ENCODE data around the gene VIM. TPM values are rescaled to one million over a fixed set of nuclear protein-coding genes. Genes with fewer than 3 reads are reported as not detected.
"Not testable (repeated sequence)": the region's sequence is repeated elsewhere in the genome, so short reads cannot be mapped to it uniquely, and the experiment has no call there.

Gene VIM
- total RNA-seq, 5 donors from 2014 or later (not counting 1 experiment from before 2014, with no cell fraction given) = 704 to 1,632 (median 1,212) TPM

DNA sequence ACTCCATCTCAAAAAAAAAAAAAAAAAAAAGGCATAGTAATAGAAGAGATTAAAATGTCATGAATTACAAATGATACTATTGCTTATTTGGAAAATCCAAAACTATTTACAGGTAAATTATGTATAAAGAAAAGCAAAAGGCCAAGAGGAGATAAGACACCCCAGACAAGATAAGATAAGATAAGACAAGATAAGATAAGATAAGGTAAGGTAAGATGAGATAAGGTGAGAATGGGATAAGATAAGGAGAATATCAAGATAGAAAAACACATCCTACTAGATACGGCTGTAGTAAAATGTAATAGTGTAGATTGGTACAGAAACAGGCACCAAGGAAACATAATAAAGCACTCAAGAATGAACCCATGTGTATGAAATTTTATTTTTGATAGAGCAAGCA, 20.9 kb downstream of the VIM start:
- WGBS (ENCODE audit: insufficient coverage) = no CpG with 5 or more reads among the region's 1 CpG
- Histone ChIP-seq H3K4me3 (ENCODE audit: control insufficient read depth in 1 of 2, extremely low read depth in 1 of 2, low read length in 1 of 2) (no peak overlapping the region), H3K27ac (ENCODE audit: low read length) (no peak overlapping the region), H3K9me3 (no peaks in the 10 kb centered on the region), H3K27me3 (replicated peaks in 1 of 2; ENCODE audit: control insufficient read depth in 2 of 2, extremely low read depth in 1 of 2, insufficient read depth in 2 of 2, low read length in 1 of 2) (no peaks in the 10 kb centered on the region), H3K4me1 (ENCODE audit: control insufficient read depth in 1 of 2, extremely low read depth in 1 of 2, insufficient read depth in 2 of 2, low read length in 2 of 2) (no peaks in the 10 kb centered on the region), H3K36me3 (ENCODE audit: control insufficient read depth in 2 of 2, extremely low read depth in 1 of 2, insufficient read depth in 1 of 2, low read length in 1 of 2) (no peaks in the 10 kb centered on the region)
- Mint-ChIP-seq H3K4me3 (no peak overlapping the region), H3K27ac (no peak overlapping the region), H3K27me3 (no peaks in the 10 kb centered on the region), H3K9me3 (peaks cover 0 to 5% (median 0%) of the 10 kb centered on the region in 3 donors), H3K4me1 (no peaks in the 10 kb centered on the region), H3K36me3 (peaks cover 4% of the 10 kb centered on the region)
- CTCF ChIA-PET = interaction anchor here in 1 of 2 donors (0.7 kb wide), 1 partner anchor 397 kb away, joined by 4 read pairs; no protein-coding TSS in a partner anchor
- POLR2A ChIA-PET = interaction anchor here in 1 of 2 donors (0.6 kb wide), 1 partner anchor 432 kb away, joined by 10 read pairs; the partner anchor contains the start of gene RSU1
- ATAC-seq (replicated peaks in 1 of 4) (no peak), DNase-seq (no peak)

DNA sequence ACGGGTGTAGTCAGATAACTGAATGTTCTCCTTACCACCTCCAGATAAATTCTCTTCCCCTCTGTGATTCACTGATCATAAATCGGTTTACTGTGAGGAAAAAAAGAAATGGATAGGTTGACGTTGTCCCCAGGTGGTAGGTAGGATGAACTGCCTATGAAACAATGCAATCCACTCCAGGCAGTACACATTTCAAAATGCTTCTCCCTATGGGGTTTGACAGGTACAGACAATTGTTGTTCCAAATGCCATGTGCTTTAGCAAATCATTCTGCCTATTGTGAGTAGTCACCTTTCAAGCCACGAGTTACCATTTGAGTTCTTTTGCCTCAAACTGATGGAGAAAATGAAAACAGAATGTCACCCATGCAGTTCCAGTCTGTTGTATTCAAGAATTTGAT, 21.8 kb downstream of the VIM start:
- ChIA-PET CTCF (interaction anchor here in 1 of 2 donors (0.7 kb wide), 1 partner anchor 245 kb away, joined by 6 read pairs; no protein-coding TSS in a partner anchor), POLR2A (no interaction called here)
- no peak overlapping the region for H3K27ac ChIP-seq (ENCODE audit: low read length)
- H3K27me3 ChIP-seq (replicated peaks in 1 of 2; ENCODE audit: control insufficient read depth in 2 of 2, extremely low read depth in 1 of 2, insufficient read depth in 2 of 2, low read length in 1 of 2) = no peaks in the 10 kb centered on the region
- Mint-ChIP-seq H3K36me3 (peaks cover 4% of the 10 kb centered on the region), H3K9me3 (peaks cover 0 to 5% (median 0%) of the 10 kb centered on the region in 3 donors), H3K4me3 (no peak overlapping the region), H3K27me3 (no peaks in the 10 kb centered on the region), H3K4me1 (no peaks in the 10 kb centered on the region), H3K27ac (no peak overlapping the region)
- peak in 3 of 4 experiments; percentile 47 to 73 (median 66) for ATAC-seq (replicated peaks in 1 of 4)
- no peaks in the 10 kb centered on the region for H3K4me1 ChIP-seq (ENCODE audit: control insufficient read depth in 1 of 2, extremely low read depth in 1 of 2, insufficient read depth in 2 of 2, low read length in 2 of 2)
- no peaks in the 10 kb centered on the region for H3K36me3 ChIP-seq (ENCODE audit: control insufficient read depth in 2 of 2, extremely low read depth in 1 of 2, insufficient read depth in 1 of 2, low read length in 1 of 2)
- no peak overlapping the region for H3K4me3 ChIP-seq (ENCODE audit: control insufficient read depth in 1 of 2, extremely low read depth in 1 of 2, low read length in 1 of 2)
- peak in 2 of 35 experiments; percentile 5 to 51 for DNase-seq
- H3K9me3 ChIP-seq = no peaks in the 10 kb centered on the region
- 50% methylated on average over 1 of the region's 4 CpGs for WGBS (ENCODE audit: insufficient coverage)

DNA sequence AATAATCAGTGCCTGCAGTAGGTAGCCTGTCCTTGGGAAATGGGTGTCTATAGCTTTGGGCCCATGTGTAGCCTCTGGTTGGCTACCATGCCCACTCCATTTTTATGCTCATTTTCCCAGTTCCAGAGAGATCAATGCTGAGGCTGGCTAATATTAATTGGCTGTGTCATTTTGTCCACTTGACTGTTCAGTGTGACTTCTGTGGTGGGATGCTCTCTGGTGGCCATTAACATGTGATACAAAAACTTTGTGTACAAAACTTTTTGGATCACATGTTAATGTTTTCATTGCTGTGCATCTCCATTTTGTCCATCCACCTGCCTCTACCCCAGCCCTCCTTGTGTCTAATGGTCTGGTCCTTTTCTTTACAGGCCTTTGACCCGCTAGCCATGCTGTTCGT, 22.7 kb downstream of the VIM start:
- Histone ChIP-seq H3K9me3 (no peaks in the 10 kb centered on the region), H3K4me1 (ENCODE audit: control insufficient read depth in 1 of 2, extremely low read depth in 1 of 2, insufficient read depth in 2 of 2, low read length in 2 of 2) (no peaks in the 10 kb centered on the region), H3K27ac (ENCODE audit: low read length) (no peak overlapping the region), H3K27me3 (replicated peaks in 1 of 2; ENCODE audit: control insufficient read depth in 2 of 2, extremely low read depth in 1 of 2, insufficient read depth in 2 of 2, low read length in 1 of 2) (no peaks in the 10 kb centered on the region), H3K36me3 (ENCODE audit: control insufficient read depth in 2 of 2, extremely low read depth in 1 of 2, insufficient read depth in 1 of 2, low read length in 1 of 2) (no peaks in the 10 kb centered on the region), H3K4me3 (ENCODE audit: control insufficient read depth in 1 of 2, extremely low read depth in 1 of 2, low read length in 1 of 2) (no peak overlapping the region)
- no peak overlapping the region for H3K4me3 Mint-ChIP-seq
- H3K36me3 Mint-ChIP-seq = peaks cover 4% of the 10 kb centered on the region
- DNase-seq (no peak), ATAC-seq (replicated peaks in 1 of 4) (no peak)
- WGBS (ENCODE audit: insufficient coverage) = 94% methylated on average over 2 of the region's 2 CpGs
- H3K4me1 Mint-ChIP-seq = no peaks in the 10 kb centered on the region
- ChIA-PET CTCF (no interaction called here), POLR2A (interaction anchor here in 1 of 2 donors (0.6 kb wide), 1 partner anchor 386 kb away, joined by 3 read pairs; no protein-coding TSS in a partner anchor)
- no peaks in the 10 kb centered on the region for H3K27me3 Mint-ChIP-seq
- H3K9me3 Mint-ChIP-seq = peaks cover 0 to 5% (median 0%) of the 10 kb centered on the region in 3 donors
- H3K27ac Mint-ChIP-seq = no peak overlapping the region

DNA sequence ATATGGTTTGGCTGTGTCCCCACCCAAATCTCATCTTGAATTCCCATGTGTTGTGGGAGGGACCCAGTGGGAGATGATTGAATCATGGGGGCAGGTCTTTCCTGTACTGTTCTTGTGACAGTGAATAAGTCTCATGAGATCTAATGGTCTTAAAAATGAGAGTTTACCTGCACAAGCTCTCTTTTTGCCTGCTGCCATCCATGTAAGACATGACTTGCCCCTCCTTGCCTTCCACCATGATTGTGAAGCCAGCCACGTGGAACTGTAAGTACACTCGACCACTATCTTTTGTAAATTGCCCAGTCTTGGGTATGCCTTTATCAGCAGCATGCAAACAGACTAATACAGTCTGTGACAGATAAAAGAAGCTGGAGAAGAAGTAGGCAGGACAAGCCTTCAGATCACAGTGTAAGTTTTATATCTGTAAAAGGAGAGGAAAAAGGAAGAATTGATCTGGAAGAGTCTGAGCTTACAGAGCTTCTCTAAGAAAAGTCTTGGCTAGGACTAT, 26.6 kb downstream of the VIM start:
- H3K4me1 Mint-ChIP-seq; H3K27ac ChIP-seq (ENCODE audit: low read length); H3K27me3 Mint-ChIP-seq; H3K4me3 ChIP-seq (ENCODE audit: control insufficient read depth in 1 of 2, extremely low read depth in 1 of 2, low read length in 1 of 2); H3K36me3 ChIP-seq (ENCODE audit: control insufficient read depth in 2 of 2, extremely low read depth in 1 of 2, insufficient read depth in 1 of 2, low read length in 1 of 2); H3K4me1 ChIP-seq (ENCODE audit: control insufficient read depth in 1 of 2, extremely low read depth in 1 of 2, insufficient read depth in 2 of 2, low read length in 2 of 2); DNase-seq; POLR2A ChIA-PET; H3K27me3 ChIP-seq (replicated peaks in 1 of 2; ENCODE audit: control insufficient read depth in 2 of 2, extremely low read depth in 1 of 2, insufficient read depth in 2 of 2, low read length in 1 of 2); H3K9me3 Mint-ChIP-seq; ATAC-seq (replicated peaks in 1 of 4); H3K36me3 Mint-ChIP-seq; H3K27ac Mint-ChIP-seq; H3K4me3 Mint-ChIP-seq; H3K9me3 ChIP-seq: not testable (repeated sequence)
- WGBS (ENCODE audit: insufficient coverage) = 75% methylated on average over 1 of the region's 2 CpGs
- CTCF ChIA-PET = interaction anchor here (0.5 to 0.8 kb wide), 5 partner anchors 12 to 427 kb away, joined by 3 to 5 read pairs (median 3); no protein-coding TSS in a partner anchor

DNA sequence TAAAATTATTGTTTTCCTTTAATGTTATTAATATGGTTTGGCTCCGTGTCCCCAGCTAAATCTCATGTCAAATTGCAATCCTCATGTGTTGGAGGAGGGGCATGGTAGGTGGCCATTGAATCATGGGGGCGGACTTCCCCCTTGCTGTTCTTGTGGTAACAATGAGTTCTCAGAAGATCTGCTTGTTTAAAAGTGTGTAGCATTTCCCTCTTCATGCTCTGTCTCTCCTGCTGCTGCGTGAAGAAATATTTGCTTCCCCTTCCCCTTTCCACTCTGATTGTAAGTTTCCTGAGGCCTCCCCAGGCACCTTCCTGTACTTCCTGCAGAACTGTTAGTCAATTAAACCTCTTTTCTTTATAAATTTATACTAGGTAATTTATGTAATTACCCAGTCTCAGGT, 27.5 kb downstream of the VIM start:
- ATAC-seq (replicated peaks in 1 of 4) (no peak), DNase-seq (no peak)
- Histone ChIP-seq H3K27ac (ENCODE audit: low read length) (no peak overlapping the region), H3K9me3 (no peaks in the 10 kb centered on the region), H3K27me3 (replicated peaks in 1 of 2; ENCODE audit: control insufficient read depth in 2 of 2, extremely low read depth in 1 of 2, insufficient read depth in 2 of 2, low read length in 1 of 2) (no peaks in the 10 kb centered on the region), H3K4me1 (ENCODE audit: control insufficient read depth in 1 of 2, extremely low read depth in 1 of 2, insufficient read depth in 2 of 2, low read length in 2 of 2) (peaks cover 0 to 3% of the 10 kb centered on the region in 2 experiments), H3K36me3 (ENCODE audit: control insufficient read depth in 2 of 2, extremely low read depth in 1 of 2, insufficient read depth in 1 of 2, low read length in 1 of 2) (no peaks in the 10 kb centered on the region), H3K4me3 (ENCODE audit: control insufficient read depth in 1 of 2, extremely low read depth in 1 of 2, low read length in 1 of 2) (no peak overlapping the region)
- ChIA-PET POLR2A (no interaction called here), CTCF (interaction anchor here in 1 of 2 donors (0.5 to 0.8 kb wide), 2 partner anchors 194 to 386 kb away, joined by 3 to 5 read pairs; no protein-coding TSS in a partner anchor)
- H3K27me3 Mint-ChIP-seq = no peaks in the 10 kb centered on the region
- H3K9me3 Mint-ChIP-seq = no peaks in the 10 kb centered on the region
- peaks cover 4 to 7% (median 6%) of the 10 kb centered on the region in 3 donors for H3K4me1 Mint-ChIP-seq
- no peaks in the 10 kb centered on the region for H3K36me3 Mint-ChIP-seq
- H3K4me3 Mint-ChIP-seq = no peak overlapping the region
- WGBS (ENCODE audit: insufficient coverage) = no CpG with 5 or more reads among the region's 3 CpGs
- no peak overlapping the region for H3K27ac Mint-ChIP-seq

DNA sequence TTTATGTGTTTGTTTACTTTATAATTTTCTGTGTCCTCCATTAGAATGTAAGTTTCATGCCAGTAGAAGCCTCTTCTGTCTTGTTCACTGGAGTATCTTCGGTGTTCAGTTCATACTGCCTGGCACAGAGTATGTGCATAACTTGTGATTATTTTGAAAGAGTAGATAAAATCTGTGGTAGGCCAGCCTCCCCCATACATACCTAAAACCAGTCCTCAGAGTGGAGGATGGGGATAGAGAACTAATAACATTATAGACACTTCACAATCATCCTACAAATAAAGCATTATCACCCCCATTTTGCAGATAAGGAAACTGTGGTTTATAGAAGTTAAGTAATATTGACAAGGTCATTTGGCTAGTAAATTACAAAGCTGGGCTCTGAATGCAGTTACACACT, 28.0 kb downstream of the VIM start:
- peaks cover 0 to 3% of the 10 kb centered on the region in 2 experiments for H3K4me1 ChIP-seq (ENCODE audit: control insufficient read depth in 1 of 2, extremely low read depth in 1 of 2, insufficient read depth in 2 of 2, low read length in 2 of 2)
- ChIA-PET CTCF (interaction anchor here (0.6 to 1.8 kb wide), 21 partner anchors 9 to 1351 kb away, joined by 3 to 9 read pairs (median 4); partner anchors contain the start of gene RSU1 (in 1 of the 2)), POLR2A (interaction anchor here (0.6 to 1.1 kb wide), 4 partner anchors 26 to 705 kb away, joined by 3 to 7 read pairs (median 6); no protein-coding TSS in a partner anchor)
- no peak overlapping the region for H3K4me3 ChIP-seq (ENCODE audit: control insufficient read depth in 1 of 2, extremely low read depth in 1 of 2, low read length in 1 of 2)
- no peaks in the 10 kb centered on the region for H3K36me3 Mint-ChIP-seq
- DNase-seq (no peak), ATAC-seq (replicated peaks in 1 of 4) (no peak)
- H3K4me1 Mint-ChIP-seq = peaks cover 4 to 7% (median 6%) of the 10 kb centered on the region in 3 donors
- H3K4me3 Mint-ChIP-seq = no peak overlapping the region
- H3K27me3 Mint-ChIP-seq = no peaks in the 10 kb centered on the region
- H3K36me3 ChIP-seq (ENCODE audit: control insufficient read depth in 2 of 2, extremely low read depth in 1 of 2, insufficient read depth in 1 of 2, low read length in 1 of 2) = no peaks in the 10 kb centered on the region
- H3K27ac Mint-ChIP-seq = no peak overlapping the region
- no peak overlapping the region for H3K27ac ChIP-seq (ENCODE audit: low read length)
- WGBS (ENCODE audit: insufficient coverage) = no CpG with 5 or more reads among the region's 1 CpG
- no peaks in the 10 kb centered on the region for H3K9me3 ChIP-seq
- H3K27me3 ChIP-seq (replicated peaks in 1 of 2; ENCODE audit: control insufficient read depth in 2 of 2, extremely low read depth in 1 of 2, insufficient read depth in 2 of 2, low read length in 1 of 2) = no peaks in the 10 kb centered on the region
- no peaks in the 10 kb centered on the region for H3K9me3 Mint-ChIP-seq

All from T-cell (primary cell).